HEK293 (cell line): ENCODE results near the gene KIR3DL3.
"Not testable (repeated sequence)": the region's sequence is repeated elsewhere in the genome, so short reads cannot be mapped to it uniquely, and the experiment has no call there.

Experiments
- CTCF ChIA-PET: fragments of 350-600 bp; formaldehyde crosslinking; extraction: SDS; loops from one replicate; lab custom pipeline; 2021; ENCODE audit warnings: antibody characterized with exemption; lab: Yijun Ruan, JAX
- POLR2A ChIA-PET: fragments of 300-600 bp; formaldehyde crosslinking; extraction: SDS; loops from one replicate; lab custom pipeline; 2020; ENCODE audit warnings: antibody characterized with exemption, inconsistent platforms; lab: Yijun Ruan, JAX
- H3K27ac ChIP-seq: fragments of 200-500 bp; sonication (Bioruptor generic); 2 replicates; pipeline ENCODE4 v1.5.1; 2014; ENCODE audit warnings: low read depth, low read length, control low read depth, inconsistent platforms; ENCODE audit errors: extremely low read depth
- H3K36me3 ChIP-seq, 2 experiments: fragments of 200-500 bp in 1 of 2; sonication (Bioruptor generic) in 1 of 2; 1 replicate in 1 of 2; 2 replicates in 1 of 2; pipeline ENCODE4 v1.5.1; 2014 to 2017; ENCODE audit warnings: inconsistent platforms in 2 of 2, low read length in 2 of 2; ENCODE audit not compliant: control insufficient read depth in 2 of 2, insufficient read depth in 1 of 2
- H3K4me1 ChIP-seq: fragments of 200-500 bp; sonication (Bioruptor generic); 2 replicates; pipeline ENCODE4 v1.5.1; 2014; ENCODE audit warnings: mild to moderate bottlenecking, low read length, inconsistent platforms; ENCODE audit not compliant: control insufficient read depth, insufficient read depth
- H3K4me3 ChIP-seq: 2 replicates; pipeline ENCODE4 v1.5.1; 2011; ENCODE audit warnings: low read depth, mild to moderate bottlenecking, control low read depth, low read length, moderate library complexity
- H3K9me3 ChIP-seq: fragments of 200-500 bp; sonication (Bioruptor generic); 2 replicates; pipeline ENCODE4 v1.5.1; 2014; ENCODE audit warnings: low read depth, low read length, inconsistent platforms; ENCODE audit not compliant: control insufficient read depth, insufficient read depth
- GLIS2 ChIP-seq: fragments of 450-650 bp; formaldehyde crosslinking; IDR thresholded peaks from 2 replicates; pipeline ENCODE4 v1.5.1; 2016; ENCODE audit warnings: missing biosample characterization, missing genetic modification characterization
- KLF1 ChIP-seq: fragments of 450-650 bp; formaldehyde crosslinking; IDR thresholded peaks from 2 replicates; pipeline ENCODE4 v1.5.1; 2016; ENCODE audit warnings: missing biosample characterization, missing genetic modification characterization
- KLF9 ChIP-seq: fragments of 450-650 bp; formaldehyde crosslinking; IDR thresholded peaks from 2 replicates; pipeline ENCODE4 v1.5.1; 2016; ENCODE audit warnings: missing biosample characterization, missing genetic modification characterization, low read depth
- SALL2 ChIP-seq: fragments of 450-650 bp; formaldehyde crosslinking; IDR thresholded peaks from 2 replicates; pipeline ENCODE4 v1.5.0; 2017; ENCODE audit warnings: missing biosample characterization, mild to moderate bottlenecking, missing genetic modification characterization, borderline replicate concordance
- ZNF660 ChIP-seq: fragments of 450-650 bp; IDR thresholded peaks from 2 replicates; pipeline ENCODE4 v1.5.1; 2018; ENCODE audit warnings: missing biosample characterization, mild to moderate bottlenecking, missing genetic modification characterization
- ZSCAN16 ChIP-seq: fragments of 450-650 bp; formaldehyde crosslinking; IDR thresholded peaks from 2 replicates; pipeline ENCODE4 v1.5.1; 2016; ENCODE audit warnings: missing biosample characterization, missing genetic modification characterization

Gene KIR3DL3

DNA sequence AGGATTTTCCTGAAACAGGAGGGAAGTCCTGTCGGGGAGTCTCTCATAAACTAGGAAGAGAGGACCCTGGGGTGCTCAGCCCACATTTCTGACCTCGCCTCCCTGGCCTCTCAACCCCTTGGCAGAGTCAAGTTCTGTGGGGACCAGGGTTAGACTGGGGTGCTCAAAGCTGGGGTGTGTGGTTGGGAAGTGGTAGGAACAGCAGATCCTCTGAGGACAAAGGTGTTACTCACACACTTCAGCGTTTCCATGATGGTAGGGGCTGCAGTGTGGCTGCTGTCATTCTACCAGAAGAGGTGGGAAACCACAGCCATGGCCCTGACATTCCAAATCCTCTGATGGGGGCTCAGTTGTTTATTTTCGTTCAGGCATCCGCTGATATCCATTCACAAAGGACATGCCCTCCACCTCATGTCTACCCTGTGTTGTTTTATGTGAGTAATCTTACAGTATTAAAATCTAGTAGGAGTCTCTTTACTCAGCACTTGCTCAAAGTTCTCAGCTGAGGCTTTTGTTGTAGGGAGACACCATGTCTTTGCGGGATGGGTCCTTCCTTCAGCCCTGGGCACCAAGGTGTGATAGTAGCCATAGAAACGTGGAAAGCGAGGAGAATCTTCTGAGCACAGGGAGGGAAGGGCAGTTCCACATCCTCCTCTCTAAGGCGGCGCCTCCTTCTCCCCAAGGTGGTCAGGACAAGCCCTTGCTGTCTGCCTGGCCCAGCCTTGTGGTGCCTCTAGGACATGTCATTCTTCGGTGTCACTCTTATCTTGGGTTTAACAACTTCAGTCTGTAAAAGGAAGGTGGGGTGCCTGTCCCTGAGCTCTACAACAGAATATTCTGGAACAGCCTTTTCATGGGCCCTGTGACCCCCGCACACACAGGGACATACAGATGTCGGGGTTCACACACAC lies 15.6 kb downstream of the KIR3DL3 start:
- Histone ChIP-seq H3K27ac (no peak overlapping the region), H3K9me3 (no peaks in the 10 kb centered on the region), H3K36me3 (no peaks in the 10 kb centered on the region), H3K4me3 (no peak overlapping the region), H3K4me1 (no peaks in the 10 kb centered on the region)
- ChIA-PET POLR2A (no interaction called here), CTCF (no interaction called here)
- TF ChIP-seq KLF9 (tag by site-specific recombination) (no peak), ZSCAN16 (tag by site-specific recombination) (no peak), KLF1 (tag by site-specific recombination) (no peak), GLIS2 (tag by site-specific recombination) (no peak), ZNF660 (tag by site-specific recombination) (no peak), SALL2 (tag by site-specific recombination) (no peak)

GRCh38 chr19:54741950-54742349 lies 17.7 kb downstream of the KIR3DL3 start:
- POLR2A ChIA-PET, H3K9me3 ChIP-seq, H3K36me3 ChIP-seq, H3K4me3 ChIP-seq, H3K27ac ChIP-seq, H3K4me1 ChIP-seq, CTCF ChIA-PET: not testable (repeated sequence)

GRCh38 chr19:54744080-54744479 lies 19.8 kb downstream of the KIR3DL3 start:
- H3K9me3 ChIP-seq, H3K27ac ChIP-seq, POLR2A ChIA-PET, H3K4me1 ChIP-seq, H3K36me3 ChIP-seq, CTCF ChIA-PET, H3K4me3 ChIP-seq: not testable (repeated sequence)

- H3K27ac ChIP-seq, H3K4me3 ChIP-seq, H3K36me3 ChIP-seq, POLR2A ChIA-PET, H3K9me3 ChIP-seq, H3K4me1 ChIP-seq: not testable (repeated sequence)
- CTCF ChIA-PET: interaction anchor here (0.8 kb wide), 1 partner anchor 801 kb away, joined by 3 read pairs; no protein-coding TSS in a partner anchor
These were observed 23.5 kb downstream of the KIR3DL3 start for GRCh38 chr19:54747614-54748322.

GRCh38 chr19:54750276-54750675 lies 26.0 kb downstream of the KIR3DL3 start:
- CTCF ChIA-PET, H3K4me1 ChIP-seq, POLR2A ChIA-PET, H3K27ac ChIP-seq, H3K36me3 ChIP-seq, H3K4me3 ChIP-seq, H3K9me3 ChIP-seq: not testable (repeated sequence)

- H3K4me3 ChIP-seq, POLR2A ChIA-PET, H3K9me3 ChIP-seq, H3K27ac ChIP-seq, H3K36me3 ChIP-seq, H3K4me1 ChIP-seq: not testable (repeated sequence)
- CTCF ChIA-PET: interaction anchor here (0.7 kb wide), 1 partner anchor 19 kb away, joined by 3 read pairs; no protein-coding TSS in a partner anchor
These were observed 32.2 kb downstream of the KIR3DL3 start for GRCh38 chr19:54756204-54757110.

GRCh38 chr19:54758577-54758976 lies 34.3 kb downstream of the KIR3DL3 start:
- H3K36me3 ChIP-seq, H3K27ac ChIP-seq, POLR2A ChIA-PET, H3K4me1 ChIP-seq, CTCF ChIA-PET, H3K4me3 ChIP-seq, H3K9me3 ChIP-seq: not testable (repeated sequence)

- H3K4me1 ChIP-seq, POLR2A ChIA-PET: not testable (repeated sequence)
These were observed 40.0 kb downstream of the KIR3DL3 start for GRCh38 chr19:54764219-54764618.

GRCh38 chr19:54766464-54766863 lies 42.2 kb downstream of the KIR3DL3 start:
- H3K9me3 ChIP-seq, POLR2A ChIA-PET, H3K4me1 ChIP-seq, H3K4me3 ChIP-seq, CTCF ChIA-PET, H3K36me3 ChIP-seq, H3K27ac ChIP-seq: not testable (repeated sequence)

More at GRCh38 chr19:54764219-54764618, 40.0 kb downstream of the KIR3DL3 start:
- H3K9me3 ChIP-seq, CTCF ChIA-PET, H3K36me3 ChIP-seq, H3K27ac ChIP-seq, H3K4me3 ChIP-seq: not testable (repeated sequence)
